ENCODE measurements around the gene IFT52. TPM values are rescaled to one million over a fixed set of nuclear protein-coding genes. Genes with fewer than 3 reads are reported as not detected.
A peak's percentile ranks its signal among the peaks of the same experiment; 100 is the strongest.

Gene IFT52
- total RNA-seq, 4 donors from 2014 or later, result 6.9 to 18.5 (median 13.0) TPM

- peak in 1 of 6 experiments; percentile 6 for TF ChIP-seq CTCF (IDR thresholded peaks at IDR 0.05)
- no peak for TF ChIP-seq POLR2A (IDR thresholded peaks at IDR 0.05)
- Histone ChIP-seq H3K9me3 (no peaks in the 10 kb centered on the region), H3K4me3 (no peak overlapping the region), H3K36me3 (no peaks in the 10 kb centered on the region), H3K27me3 (no peaks in the 10 kb centered on the region), H3K4me1 (peaks cover 3 to 20% (median 7%) of the 10 kb centered on the region in 3 donors), H3K27ac (no peak overlapping the region)
- intact Hi-C loops (cut with DNase I), result no loop called here
- DNase-seq, result no peak
- 85 to 89% methylated on average over 4 to 6 of the region's 6 CpGs for WGBS, 2 donors
Measured at GRCh38 chr20:43658723-43659419, 68.1 kb downstream of the IFT52 start.

DNA sequence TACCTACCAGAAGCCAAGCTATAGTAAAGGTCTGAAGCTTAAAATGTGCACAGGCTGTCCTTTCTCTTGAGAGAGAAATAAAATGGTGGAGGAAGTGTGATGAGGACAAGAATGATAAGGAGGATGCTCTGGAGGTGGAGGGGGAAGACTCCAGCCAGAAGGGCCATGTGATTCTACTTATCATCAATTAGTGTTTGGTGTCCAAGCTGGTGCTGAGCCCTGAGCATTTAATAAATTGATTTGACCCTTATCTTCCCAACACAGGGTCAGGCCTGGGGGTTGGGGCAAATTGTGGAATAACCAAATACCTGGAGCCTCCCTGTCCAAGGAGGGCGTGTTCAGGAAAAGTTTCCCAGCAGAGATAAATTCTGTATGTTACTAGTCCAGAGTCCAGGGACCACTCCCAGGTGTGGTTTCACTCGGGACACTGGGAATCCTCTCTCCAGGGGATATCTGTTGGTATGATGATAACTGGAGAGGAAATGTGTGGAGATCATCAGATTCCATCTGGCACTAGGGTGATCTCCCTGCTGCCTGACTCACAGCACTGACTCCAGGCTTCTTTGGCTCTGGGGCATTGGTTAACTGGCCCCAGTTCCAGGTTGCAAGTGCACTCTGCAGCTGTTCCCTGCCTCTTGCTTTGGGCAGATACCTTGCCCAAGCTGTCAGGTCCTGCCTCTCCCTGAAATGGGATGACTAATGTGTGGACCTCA, 72.4 kb downstream of the IFT52 start:
- H3K4me3 ChIP-seq, result no peak overlapping the region
- H3K9me3 ChIP-seq, result no peaks in the 10 kb centered on the region
- peaks cover 9 to 21% (median 15%) of the 10 kb centered on the region in 3 donors for H3K4me1 ChIP-seq
- H3K27me3 ChIP-seq, result peaks cover 0 to 25% (median 2%) of the 10 kb centered on the region in 4 donors
- no peak for DNase-seq
- no peak overlapping the region for H3K27ac ChIP-seq
- WGBS, 2 donors, result 58 to 100% methylated on average over 1 to 2 of the region's 2 CpGs
- intact Hi-C loops (cut with DNase I), result no loop called here
- no peak for TF ChIP-seq POLR2A (IDR thresholded peaks at IDR 0.05)
- no peak for TF ChIP-seq CTCF (IDR thresholded peaks at IDR 0.05)
- no peaks in the 10 kb centered on the region for H3K36me3 ChIP-seq

DNA sequence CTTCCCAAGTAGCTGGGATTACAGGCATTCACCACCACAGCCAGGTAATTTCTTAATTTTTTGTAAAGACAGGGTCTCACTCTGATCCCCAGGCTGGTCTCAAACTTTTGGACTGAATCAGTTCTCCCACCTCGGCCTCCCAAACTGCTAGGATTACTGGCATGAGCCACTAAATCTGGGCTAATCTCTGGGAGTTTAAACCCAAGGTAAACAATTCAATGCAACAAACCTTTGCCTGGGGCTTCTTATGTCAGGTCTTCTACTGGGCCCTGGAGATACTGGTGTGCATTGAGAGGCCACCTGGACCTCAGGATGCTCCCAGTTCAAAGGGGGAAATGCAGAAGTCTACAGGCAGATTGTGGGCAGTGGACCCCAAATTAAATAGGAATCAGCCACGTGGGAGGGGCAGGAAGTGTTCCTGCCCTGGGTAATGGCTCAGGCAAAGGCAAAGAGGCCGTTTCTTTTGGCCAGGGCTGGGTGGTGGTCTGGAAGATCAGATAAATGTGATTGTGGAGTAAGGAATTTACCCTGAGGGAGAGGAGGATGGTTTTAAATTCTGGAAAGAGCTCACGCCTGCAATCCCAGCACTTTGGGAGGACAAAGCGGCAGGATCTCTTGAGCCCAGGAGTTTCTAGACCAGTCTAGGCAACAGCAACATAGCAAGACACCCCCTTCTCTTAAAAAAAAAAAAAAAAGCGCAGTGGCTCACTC, 74.9 kb downstream of the IFT52 start:
- no peak for DNase-seq
- H3K4me1 ChIP-seq, result peaks cover 9 to 17% (median 11%) of the 10 kb centered on the region in 3 donors
- peaks cover 0 to 45% (median 7%) of the 10 kb centered on the region in 4 donors for H3K27me3 ChIP-seq
- intact Hi-C loops (cut with DNase I), result no loop called here
- TF ChIP-seq POLR2A (IDR thresholded peaks at IDR 0.05), result no peak
- TF ChIP-seq CTCF (IDR thresholded peaks at IDR 0.05), result no peak
- H3K27ac ChIP-seq, result no peak overlapping the region
- no peaks in the 10 kb centered on the region for H3K9me3 ChIP-seq
- whole genome bisulfite sequencing, 2 donors, result 53 to 68% methylated on average over 5 to 6 of the region's 6 CpGs
- no peak overlapping the region for H3K4me3 ChIP-seq
- H3K36me3 ChIP-seq, result no peaks in the 10 kb centered on the region

GRCh38 chr20:43666376-43667328, 75.9 kb downstream of the IFT52 start, which contains the start of gene MYBL2:
Gene MYBL2 (plus strand): TSS chr20:43667114. CDS start chr20:43667284, 170 bp downstream.
- H3K27ac ChIP-seq, result no peak within 1 kb of the TSS
- 34 to 42% methylated on average over 13 to 21 of the region's 90 CpGs for WGBS, 2 donors
- H3K36me3 ChIP-seq, result no peaks in the 10 kb centered on the region
- TF ChIP-seq CTCF (IDR thresholded peaks at IDR 0.05), result no peak
- TF ChIP-seq POLR2A (IDR thresholded peaks at IDR 0.05), result no peak
- peaks cover 0 to 48% (median 7%) of the 10 kb centered on the region in 4 donors for H3K27me3 ChIP-seq
- peak within 1 kb of the TSS; percentile 33 to 58 (median 42) for H3K4me3 ChIP-seq
- intact Hi-C loops (cut with DNase I), result no loop called here
- peaks cover 9 to 17% (median 11%) of the 10 kb centered on the region in 3 donors for H3K4me1 ChIP-seq
- no peaks in the 10 kb centered on the region for H3K9me3 ChIP-seq
- DNase-seq, result peak; percentile 14

All from esophagus squamous epithelium (tissue), 5 donors.